ENCODE results near the gene GLCCI1.

- TF ChIP-seq EZH2 (IDR thresholded peaks at IDR 0.05; ENCODE audit: low read length): no peak
- no peak for TF ChIP-seq CTCF (optimal IDR thresholded peaks at IDR 0.05 in 1 of 3, IDR thresholded peaks at IDR 0.05 in 1 of 3, conservative IDR thresholded peaks at IDR 0.05 in 1 of 3; ENCODE audit: extremely low read depth in 1 of 3, insufficient read depth in 2 of 3, low read length in 3 of 3)
These were observed 48.5 kb upstream of the GLCCI1 start for GRCh38 chr7:7920056-7920455.

All from keratinocyte (primary cell).